ENCODE results near the gene VSTM2L.
"Not testable (repeated sequence)": the region's sequence is repeated elsewhere in the genome, so short reads cannot be mapped to it uniquely, and the experiment has no call there.

Gene VSTM2L

DNA sequence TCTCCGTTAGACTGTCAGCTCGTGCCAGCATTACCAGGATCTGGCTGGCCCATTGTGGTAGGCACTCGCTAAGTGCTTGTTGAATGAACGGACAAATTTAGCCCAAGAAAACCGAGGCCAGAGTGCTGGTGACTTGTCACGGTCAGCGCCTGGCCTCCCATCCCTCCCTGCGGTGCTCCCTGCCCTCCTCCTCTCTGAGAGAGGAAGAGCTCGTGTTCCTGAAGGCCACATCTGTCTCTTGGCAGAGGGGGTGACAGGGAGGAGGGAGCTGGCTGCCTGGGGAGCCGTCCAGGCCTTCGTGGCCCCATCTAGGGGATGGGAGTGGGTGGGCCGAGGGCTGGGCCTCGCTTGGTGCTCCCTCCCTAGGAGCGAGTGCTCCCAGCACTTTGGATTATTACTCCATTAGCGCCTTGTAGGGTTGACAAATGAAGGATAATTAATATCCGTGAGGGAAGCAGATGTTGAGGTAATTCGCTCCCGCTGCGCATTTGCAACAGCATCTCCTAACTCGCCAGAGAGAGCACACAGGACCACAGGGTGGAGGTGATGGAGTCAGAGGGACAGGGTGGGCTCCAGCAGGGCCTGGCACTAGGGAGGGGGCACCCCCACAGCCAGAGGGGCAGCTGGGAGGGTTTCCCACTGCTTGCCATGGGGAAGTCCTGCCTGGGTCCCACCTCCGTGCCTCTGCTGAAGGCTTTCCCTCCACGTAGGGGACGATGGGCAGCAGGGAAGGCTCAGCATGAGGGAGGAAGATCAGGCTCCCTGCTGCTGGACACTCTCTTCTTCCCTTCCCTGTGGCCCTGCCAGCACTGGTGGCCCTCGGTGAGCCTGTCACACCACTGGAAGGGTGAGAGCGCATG, 37.0 kb downstream of the VSTM2L start:
- DNase-seq: no peak

DNA sequence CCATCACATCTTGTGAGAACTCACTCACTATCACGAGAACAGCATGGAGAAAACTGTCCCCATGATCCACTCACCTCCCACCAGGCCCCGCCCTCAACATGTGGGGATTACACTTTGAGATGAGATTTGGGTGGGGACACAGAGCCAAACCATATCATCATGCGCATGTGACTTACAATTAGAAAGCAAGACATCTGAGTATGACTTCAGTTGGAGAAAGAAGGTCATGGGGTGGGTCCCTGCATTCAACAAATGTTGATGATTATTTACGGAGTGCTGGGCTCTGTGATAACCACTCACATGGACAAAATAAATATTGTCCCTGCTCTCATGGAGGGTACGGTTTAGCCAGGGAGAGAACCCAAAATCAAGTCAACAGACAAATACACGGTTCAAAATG, 37.9 kb downstream of the VSTM2L start:
- DNase-seq: no peak

DNA sequence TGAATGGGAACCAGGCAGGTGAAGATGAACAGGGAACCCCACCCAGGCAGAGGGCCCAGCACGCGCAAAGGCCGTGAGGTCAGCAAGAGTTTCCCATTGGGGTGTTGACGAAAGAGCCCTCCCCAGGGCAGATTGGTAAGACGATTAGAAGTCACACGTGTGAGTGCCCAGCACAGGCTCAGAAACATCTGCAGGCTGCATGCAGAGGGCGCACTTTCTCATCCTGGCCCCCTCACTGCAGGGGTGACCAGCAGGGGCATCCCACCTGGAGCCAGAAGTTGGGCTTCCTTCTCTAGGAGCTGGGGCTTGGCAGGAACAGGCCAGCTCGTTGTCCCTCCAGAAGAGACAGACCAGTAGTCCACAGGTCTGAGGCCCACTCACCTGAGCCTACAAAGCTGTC, 38.4 kb downstream of the VSTM2L start:
- DNase-seq: no peak

DNA sequence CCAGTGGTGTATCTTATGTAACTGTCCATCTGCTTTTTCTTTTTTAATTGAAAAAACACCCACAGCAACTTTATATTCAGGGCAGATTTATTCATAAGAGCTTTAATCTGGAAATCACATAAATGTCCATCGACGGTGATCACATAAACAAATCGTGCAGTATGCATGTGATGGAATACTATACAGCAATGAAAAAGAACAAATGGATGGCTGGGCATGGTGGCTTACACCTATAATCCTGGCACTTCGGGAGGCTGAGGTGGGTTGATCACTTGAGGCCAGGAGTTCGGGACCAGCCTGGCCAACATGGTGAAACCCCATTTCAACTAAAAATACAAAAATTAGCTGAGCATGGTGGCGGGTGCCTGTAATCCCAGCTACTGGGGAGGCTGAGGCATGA, 39.1 kb downstream of the VSTM2L start:
- no peak for DNase-seq

- no peak for DNase-seq
These were observed 40.1 kb downstream of the VSTM2L start for GRCh38 chr20:37943033-37943432.

DNA sequence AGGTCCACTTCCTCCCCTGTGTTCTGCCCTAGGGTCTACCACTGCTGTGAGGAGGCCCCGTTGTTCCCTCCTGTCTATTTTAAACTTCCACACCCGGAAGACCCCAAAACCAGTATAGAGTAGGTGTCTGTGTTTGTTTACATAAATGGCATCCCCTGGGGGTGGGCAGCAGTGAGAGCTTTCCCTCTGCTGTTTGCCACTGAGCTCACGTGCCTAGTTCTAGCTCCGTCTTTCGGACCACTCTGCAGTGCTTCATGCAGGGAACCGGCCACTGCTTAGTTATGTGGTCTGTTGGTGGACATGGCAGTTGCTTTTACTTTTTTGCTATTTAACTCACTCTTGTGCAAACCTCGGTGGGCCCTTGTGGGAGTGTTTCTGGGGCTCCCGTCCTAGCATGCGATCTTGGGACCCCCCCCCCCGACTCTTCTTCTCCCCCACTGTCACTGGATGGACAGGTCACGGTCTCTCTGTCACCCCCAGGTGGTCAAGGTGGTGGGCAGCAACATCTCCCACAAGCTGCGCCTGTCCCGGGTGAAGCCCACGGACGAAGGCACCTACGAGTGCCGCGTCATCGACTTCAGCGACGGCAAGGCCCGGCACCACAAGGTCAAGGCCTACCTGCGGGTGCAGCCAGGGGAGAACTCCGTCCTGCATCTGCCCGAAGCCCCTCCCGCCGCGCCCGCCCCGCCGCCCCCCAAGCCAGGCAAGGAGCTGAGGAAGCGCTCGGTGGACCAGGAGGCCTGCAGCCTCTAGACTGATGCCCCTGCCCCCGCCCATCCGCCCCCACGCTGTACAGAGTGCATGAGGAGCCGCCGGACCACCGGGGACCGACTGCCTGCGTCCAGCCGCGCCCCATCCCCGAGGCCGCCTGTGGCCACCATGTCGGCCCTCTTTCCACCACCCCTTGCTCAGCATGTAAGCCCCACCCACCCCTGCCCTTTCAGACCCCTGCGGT, 40.9 kb downstream of the VSTM2L start:
- no peak for DNase-seq

DNA sequence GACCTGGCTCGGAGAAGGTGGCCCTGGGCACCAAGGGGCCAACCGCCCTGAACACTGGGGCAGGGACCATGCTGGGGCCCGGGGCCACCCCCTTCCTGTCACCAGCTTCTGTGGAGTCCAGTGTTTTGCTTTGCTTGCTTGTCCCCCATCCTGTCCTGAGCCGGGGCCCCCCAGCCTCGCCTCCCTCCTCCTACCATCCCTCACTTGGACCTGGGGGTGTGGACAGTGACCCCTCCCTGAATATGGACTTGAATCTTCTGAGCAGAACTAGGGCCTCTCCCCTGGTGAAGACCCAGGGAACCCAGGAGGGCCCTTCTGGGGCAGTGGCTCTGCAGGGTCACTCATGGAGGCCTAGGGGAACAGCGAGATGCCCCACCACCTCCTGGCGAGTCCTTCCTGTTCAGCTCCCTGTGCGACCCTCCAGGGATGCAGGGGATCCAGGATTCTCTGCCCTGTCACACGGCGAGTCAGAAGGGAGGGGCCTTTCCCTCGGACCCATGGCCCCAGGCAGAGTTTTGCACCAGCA, 41.6 kb downstream of the VSTM2L start:
- no peak for DNase-seq

DNA sequence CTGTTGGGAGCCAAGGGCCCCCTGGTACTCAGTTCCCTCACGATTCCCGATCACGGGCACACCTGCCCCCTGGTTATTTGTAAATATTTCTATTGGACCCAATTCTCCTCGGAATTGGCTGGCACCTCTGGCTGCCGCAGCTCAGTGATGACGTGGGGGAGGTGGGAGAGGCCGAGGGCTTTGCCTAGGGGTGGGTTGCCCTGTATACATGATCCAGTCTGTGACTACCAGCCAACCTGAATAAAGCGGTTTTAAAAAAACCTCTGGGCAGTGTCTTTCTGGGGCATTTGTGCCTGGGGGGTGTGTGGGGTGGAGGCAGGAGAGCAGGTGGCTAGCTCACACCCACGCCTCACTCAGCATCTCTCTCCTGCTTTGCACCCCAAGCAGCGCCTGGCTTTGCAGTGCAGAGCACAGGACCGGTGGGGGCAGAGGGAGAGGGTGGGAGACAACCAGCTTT, 42.2 kb downstream of the VSTM2L start:
- peak; percentile 44 for DNase-seq

- no peak for DNase-seq
These were observed 44.0 kb downstream of the VSTM2L start for GRCh38 chr20:37946946-37947345.

GRCh38 chr20:37947943-37948342, 45.0 kb downstream of the VSTM2L start:
- no peak for DNase-seq

GRCh38 chr20:37948956-37949355, 46.0 kb downstream of the VSTM2L start:
- DNase-seq: no peak

GRCh38 chr20:37954190-37954589, 51.3 kb downstream of the VSTM2L start:
- no peak for DNase-seq

DNA sequence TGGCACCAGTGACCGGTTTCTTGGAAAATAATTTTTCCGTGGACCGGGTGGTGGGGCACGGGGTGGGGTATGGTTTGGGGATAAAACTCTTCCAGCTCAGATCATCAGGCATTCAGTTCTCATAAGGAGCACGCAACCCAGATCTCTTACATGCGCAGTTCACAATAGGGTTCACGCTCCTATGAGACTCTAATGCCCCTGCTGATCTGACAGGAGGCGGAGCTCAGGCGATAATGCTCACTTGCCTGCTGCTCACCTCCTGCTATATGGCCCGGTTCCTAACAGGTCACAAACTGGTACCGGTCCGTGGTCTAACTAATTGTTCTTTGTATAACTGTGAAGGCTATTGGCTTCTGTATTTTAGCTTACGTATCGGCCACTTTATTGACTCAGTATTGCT, 51.7 kb downstream of the VSTM2L start:
- DNase-seq: no peak

- no peak for DNase-seq
These were observed 52.6 kb downstream of the VSTM2L start for GRCh38 chr20:37955511-37955910.

- DNase-seq: peak; percentile 71
These were observed 53.2 kb downstream of the VSTM2L start for GRCh38 chr20:37956107-37956585.

DNA sequence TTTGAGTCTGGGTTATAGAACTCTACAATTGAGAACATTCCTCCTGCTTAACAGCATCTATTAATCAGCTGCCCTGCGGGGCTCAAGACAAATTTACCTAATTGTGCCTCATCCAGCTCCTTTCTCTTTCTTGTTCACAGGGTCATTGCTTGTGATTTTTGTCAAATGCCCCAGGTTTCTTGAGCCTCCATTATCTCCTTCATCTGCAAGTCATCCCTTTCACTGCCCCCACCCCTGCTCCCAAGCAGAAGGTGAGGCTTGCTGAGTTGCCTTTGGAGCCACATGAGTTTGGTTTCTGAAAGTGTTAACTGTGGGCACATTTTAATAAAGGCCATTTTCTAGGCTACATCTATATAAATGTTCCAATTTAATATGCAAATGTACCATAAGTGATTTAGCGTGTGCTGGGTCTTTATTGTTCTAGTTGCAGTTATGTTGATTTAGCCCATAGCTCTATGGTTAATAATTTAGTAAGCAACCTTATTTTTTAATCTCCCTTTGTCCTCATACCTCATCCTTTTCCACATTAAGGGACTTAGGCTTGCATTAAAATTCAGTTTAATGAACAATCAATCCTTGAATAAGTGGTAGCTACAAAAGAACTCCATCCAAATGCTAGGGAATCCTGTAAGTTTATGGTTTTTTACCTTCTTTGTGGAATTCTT, 56.1 kb downstream of the VSTM2L start:
- DNase-seq: no peak

GRCh38 chr20:37961066-37961465, 58.1 kb downstream of the VSTM2L start:
- DNase-seq: no peak

DNA sequence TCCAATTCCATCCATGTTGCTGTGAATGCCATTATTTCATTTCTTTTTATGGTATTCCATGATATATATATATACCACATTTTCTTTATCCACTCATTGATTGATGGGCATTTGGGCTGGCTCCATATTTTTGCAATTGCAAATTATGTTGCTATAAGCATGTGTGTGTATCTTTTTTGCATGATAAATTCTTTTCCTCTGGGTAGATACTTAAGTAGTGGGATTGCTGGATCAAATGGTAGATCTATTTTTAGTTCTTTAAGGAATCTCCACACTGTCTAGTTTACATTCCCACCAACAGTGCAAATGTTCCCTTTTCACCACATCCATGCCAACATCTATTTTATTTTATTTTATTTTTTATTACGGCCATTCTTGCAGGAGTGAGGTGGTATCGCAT, 60.6 kb downstream of the VSTM2L start:
- DNase-seq: not testable (repeated sequence)

DNA sequence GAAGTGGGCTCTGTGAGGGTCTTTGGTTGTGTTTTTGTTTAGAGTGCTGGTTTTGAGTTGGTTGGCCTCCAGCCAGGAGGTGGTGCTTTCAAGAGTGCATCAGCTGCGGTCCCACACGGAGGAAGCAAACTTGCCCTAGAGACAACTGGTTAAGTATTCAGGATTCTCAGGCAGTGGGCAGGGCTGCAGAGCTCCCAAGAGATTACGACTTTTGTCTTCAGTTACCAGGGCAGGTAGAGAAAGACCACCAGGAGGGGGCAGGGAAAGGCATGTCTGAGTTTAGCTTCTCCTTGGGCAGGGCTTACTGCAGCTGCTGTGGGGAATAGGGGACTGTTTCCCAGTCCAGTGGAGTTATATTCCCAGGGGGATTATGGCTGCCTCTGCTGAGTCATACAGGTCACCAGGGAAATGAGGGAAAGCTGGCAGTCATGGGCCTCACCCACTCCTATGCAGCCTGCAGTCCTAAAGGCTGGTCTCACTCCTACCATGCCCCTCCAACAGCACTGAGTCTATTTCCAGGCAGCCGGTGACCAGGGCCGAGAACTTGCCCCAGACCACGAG, 66.0 kb downstream of the VSTM2L start:
- no peak for DNase-seq

DNA sequence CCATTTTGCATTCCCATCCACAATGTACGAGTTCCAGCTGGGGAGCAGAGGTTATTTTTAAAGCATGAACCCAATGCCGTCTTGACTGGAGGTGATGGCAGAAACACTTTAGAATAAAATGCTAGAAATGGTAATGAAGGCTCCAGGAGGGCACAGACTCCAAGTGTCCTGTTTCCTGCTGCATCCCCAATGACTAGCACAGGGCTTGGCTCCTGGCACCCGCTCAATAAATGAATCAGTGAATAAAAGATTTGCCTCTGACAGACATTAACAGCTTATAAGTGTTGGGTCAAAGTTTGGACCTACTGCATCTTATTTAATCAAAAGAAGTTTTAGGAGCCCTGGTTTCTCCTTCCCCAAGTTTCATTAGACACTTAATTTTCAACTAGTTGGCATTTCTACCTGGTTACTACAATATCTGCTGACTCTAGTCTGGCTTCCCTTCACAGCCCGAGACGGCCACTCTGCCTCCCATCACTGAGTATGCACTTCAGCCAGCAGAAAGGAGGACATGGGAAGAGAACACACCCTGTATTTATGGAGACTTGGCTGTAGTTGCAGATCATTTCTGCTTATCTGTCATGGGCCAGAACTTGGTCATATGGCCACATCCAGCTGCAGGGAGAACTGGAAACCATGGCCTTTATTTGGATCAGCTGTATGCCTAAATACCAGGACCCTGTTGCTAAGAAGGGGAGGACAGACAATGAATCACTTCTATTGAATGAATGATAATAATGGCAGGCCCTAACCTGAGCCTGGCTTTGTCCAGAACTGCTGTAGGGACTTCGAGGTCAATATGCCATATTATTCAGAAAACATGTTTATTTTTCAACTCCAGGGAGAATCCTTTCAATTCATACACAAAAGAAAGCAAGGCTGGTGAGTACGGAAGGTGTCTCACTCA, 67.3 kb downstream of the VSTM2L start:
- DNase-seq: no peak

GRCh38 chr20:37970856-37971245, 67.9 kb downstream of the VSTM2L start:
- no peak for DNase-seq

All from NCI-H774 (cell line).